ENCODE results near the gene CMBL. TPM values are rescaled to one million over a fixed set of nuclear protein-coding genes. Genes with fewer than 3 reads are reported as not detected.
"Not testable (repeated sequence)": the region's sequence is repeated elsewhere in the genome, so short reads cannot be mapped to it uniquely, and the experiment has no call there.

Gene CMBL
- total RNA-seq, 1 donor from 2014 or later, result 8.2 TPM

GRCh38 chr5:10262121-10262774, 45.5 kb downstream of the CMBL start:
- DNase-seq (ENCODE audit: extremely low read depth, low read depth, low spot score), result no peak

DNA sequence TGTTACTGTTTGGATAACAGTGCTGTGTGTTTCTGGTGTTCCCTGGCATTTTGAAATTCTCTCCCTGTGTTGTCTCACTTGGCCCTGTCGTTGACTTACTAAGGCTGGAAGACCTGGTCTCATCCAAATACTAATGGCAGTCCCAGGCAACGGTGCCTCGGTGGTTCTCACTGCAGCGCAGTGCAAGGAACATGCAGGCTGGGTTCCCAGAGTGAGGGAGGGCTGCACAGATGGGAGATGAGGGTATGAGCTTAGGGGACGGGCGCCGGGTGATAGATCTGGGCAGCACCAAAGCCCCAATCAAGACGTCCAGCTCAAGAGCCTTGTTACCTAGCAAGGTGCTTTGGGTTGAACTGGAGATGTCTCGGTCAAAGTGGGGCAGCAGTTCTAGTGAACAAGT, 46.6 kb downstream of the CMBL start:
- no peak for DNase-seq (ENCODE audit: extremely low read depth, low read depth, low spot score)

GRCh38 chr5:10259899-10260298, 47.8 kb downstream of the CMBL start:
- no peak for DNase-seq (ENCODE audit: extremely low read depth, low read depth, low spot score)

- DNase-seq (ENCODE audit: extremely low read depth, low read depth, low spot score), result no peak
Observed at GRCh38 chr5:10257870-10258269, 49.8 kb downstream of the CMBL start.

DNA sequence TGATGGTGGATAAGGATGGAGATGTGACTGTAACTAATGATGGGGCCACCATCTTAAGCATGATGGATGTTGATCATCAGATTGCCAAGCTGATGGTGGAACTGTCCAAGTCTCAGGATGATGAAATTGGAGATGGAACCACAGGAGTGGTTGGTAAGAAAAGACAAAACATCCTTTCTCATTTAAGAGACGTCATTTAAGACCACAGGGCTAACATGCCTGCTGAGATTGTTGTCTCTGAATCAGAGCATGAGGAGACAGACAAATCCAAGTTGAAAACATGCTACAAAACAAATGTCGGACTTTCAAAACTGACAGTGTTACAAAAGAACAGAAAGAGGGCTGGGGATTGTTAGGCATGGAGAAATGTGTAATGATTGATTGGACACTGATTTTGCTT, 53.0 kb downstream of the CMBL start:
- DNase-seq (ENCODE audit: extremely low read depth, low read depth, low spot score), result no peak

DNA sequence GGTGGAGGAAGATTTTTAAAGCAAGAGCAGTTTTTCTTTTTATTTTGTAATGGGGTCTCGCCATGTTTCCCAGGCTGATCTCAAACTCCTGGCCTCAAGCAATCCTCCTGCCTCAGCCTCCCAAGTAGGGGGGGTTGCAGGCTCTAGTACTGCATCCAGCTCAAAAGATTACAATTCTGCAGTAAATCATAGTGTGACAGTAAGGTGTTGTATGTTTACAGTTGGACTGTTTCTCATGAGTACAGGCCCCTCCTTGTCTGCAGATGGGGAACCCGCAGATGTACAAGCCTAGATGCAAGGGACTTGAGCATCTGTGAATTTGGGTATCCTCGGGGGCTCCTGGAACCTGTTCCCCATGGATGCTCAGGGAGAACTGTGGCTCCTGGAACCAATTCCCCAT, 54.3 kb downstream of the CMBL start:
- DNase-seq (ENCODE audit: extremely low read depth, low read depth, low spot score), result no peak

GRCh38 chr5:10251405-10251804, 56.3 kb downstream of the CMBL start:
- DNase-seq (ENCODE audit: extremely low read depth, low read depth, low spot score), result no peak

- no peak for DNase-seq (ENCODE audit: extremely low read depth, low read depth, low spot score)
Observed at GRCh38 chr5:10250806-10251276, 56.9 kb downstream of the CMBL start.

GRCh38 chr5:10249948-10250805, 57.5 kb downstream of the CMBL start, which contains the start of gene CCT5:
CCT5 (plus strand) TSS chr5:10250280; CDS start chr5:10250341, 61 bp downstream.
- DNase-seq (ENCODE audit: extremely low read depth, low read depth, low spot score), result peak; percentile 97

DNA sequence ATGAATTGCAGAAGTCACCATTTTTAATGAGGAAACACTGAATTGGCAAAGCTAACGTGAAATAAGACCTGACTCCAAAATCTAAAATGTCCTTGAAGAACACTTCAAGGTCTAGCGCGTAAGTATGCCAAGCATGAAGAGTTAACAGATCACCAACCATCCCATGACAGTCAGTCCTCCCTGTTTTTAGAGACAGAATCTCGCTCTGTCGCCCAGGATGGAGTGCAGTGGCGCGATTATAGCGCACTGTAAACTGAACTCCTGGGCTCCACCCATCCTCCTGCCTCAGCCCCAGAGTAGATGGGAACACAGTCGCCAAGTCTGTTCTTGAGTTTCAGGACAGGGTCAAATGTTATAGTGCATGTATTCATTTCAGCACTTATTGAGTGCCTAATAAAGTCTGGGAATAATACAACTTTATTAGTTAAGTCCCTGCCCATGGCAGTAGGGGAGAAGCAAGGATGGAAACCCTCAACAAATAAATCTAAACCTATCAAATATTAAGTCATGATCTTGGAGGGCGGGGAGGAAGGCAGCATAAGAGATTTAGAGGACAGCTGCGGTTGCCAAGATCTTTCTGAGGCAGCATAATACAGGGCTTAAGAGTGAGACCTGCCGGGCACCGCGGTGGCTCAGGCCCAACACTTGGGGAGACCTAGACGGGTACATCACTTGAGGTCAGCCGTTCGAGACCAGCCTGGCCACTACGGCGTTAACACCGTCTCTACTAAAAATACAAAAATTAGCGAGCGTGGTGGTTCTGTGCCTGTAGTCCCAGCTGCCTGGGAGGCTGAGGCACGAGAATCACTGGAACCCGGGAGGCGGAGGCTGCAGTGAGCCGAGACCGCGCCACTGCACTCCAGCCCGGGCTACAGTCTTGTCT, 59.1 kb downstream of the CMBL start:
- no peak for DNase-seq (ENCODE audit: extremely low read depth, low read depth, low spot score)

DNA sequence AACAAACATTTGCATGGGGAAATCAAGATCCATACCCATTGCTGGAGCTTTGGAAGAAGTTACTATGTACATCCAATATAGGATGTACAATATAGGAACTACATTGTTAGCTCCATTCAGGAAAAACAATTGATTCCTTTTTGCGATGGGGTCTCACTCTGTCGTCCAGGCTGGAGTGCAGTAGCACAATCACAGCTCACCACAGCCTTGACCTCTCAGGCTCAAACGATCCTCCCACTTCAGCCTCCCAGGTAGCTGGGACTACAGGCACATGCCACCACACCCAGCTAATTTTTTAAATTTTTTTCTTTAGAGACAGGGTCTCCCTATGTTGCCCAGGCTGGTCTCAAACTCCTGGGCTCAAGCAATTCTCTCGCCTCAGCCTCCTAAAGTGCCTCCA, 60.5 kb downstream of the CMBL start:
- not testable (repeated sequence) for DNase-seq (ENCODE audit: extremely low read depth, low read depth, low spot score)

DNA sequence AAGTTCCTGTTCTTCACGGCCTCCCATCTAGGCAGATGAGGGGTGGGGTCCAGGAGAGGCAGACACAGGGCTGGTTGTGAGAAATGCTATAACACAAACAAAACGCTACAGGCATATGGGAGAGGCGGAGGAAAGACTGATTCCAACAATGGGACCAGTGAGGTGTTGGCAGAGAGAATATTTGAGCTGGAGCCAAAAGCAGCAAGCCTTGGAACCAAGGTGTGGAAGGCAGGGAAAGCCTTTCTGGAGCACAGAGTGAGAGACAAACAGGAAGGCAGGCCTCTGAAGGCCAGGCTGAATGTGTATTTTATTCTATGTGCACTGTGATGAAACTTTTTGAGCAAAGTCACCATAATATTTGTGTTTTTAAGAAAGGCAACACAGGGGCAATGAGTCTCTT, 60.9 kb downstream of the CMBL start:
- DNase-seq (ENCODE audit: extremely low read depth, low read depth, low spot score), result no peak

GRCh38 chr5:10244342-10244944, 63.3 kb downstream of the CMBL start:
- no peak for DNase-seq (ENCODE audit: extremely low read depth, low read depth, low spot score)

GRCh38 chr5:10243660-10244240, 64.0 kb downstream of the CMBL start:
- no peak for DNase-seq (ENCODE audit: extremely low read depth, low read depth, low spot score)

DNA sequence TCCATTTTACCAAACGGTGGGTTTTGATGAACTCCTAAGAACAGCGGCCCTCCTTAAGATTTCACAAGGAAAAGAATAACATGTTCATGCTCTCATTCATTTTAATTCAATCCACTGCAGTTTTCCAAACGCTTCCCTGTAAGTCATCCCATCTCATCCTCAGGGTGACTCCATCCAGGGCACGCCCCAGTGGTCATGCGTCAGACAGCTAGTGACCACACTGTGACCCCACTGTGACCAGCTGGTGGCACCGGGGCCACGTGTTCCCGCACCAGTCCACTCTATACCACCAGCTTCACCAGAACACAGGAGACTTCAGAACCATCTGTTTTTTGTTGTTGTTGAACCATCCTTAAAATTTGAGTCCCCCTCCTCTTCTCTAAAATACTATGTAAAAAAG, 72.4 kb downstream of the CMBL start:
- no peak for DNase-seq (ENCODE audit: extremely low read depth, low read depth, low spot score)

DNA sequence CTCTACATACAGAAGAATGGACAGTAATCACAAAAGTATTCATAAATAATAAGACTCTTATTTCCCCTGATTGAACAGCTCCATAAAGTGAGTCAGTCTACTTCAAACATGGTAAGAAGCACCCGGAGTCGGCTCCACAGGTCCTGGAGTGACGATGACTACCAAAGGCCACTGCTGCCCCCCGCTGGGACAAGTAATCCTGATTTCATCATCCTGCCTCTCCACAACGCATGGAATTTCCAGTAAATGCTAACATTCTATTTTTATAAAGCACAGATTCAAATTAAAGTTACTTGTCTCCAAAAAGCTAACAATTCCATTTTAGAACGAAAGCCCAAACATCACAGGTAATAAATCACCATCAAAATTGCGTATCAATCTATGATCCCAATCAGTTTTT, 74.2 kb downstream of the CMBL start:
- DNase-seq (ENCODE audit: extremely low read depth, low read depth, low spot score), result no peak

- no peak for DNase-seq (ENCODE audit: extremely low read depth, low read depth, low spot score)
Observed at GRCh38 chr5:10233011-10233410, 74.7 kb downstream of the CMBL start.

DNA sequence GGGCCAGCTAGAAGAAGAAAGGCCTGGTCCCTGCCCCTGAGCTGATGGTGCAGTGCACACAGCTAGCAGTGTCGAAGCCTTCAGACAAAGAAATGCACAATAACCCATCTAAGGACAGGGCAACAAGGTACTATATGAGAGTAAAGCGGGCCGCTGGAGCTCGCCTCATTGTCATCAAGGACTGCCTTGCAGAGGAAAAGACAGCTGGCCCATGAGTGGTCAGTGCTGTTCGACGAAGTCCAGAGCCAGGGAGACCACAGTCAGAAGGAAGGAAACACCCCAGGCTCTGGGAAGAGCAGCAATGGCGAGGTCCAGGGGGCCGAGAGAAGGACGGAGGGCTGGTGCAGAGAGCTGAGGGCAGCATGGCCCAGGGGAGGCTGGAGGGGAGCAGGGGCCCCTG, 75.3 kb downstream of the CMBL start:
- no peak for DNase-seq (ENCODE audit: extremely low read depth, low read depth, low spot score)

- no peak for DNase-seq (ENCODE audit: extremely low read depth, low read depth, low spot score)
Observed at GRCh38 chr5:10229306-10230048, 78.2 kb downstream of the CMBL start.

GRCh38 chr5:10228288-10228687, 79.4 kb downstream of the CMBL start:
- no peak for DNase-seq (ENCODE audit: extremely low read depth, low read depth, low spot score)
